HG02623 (cell line): ENCODE data around the gene FCRL5.
"Not testable (repeated sequence)": the region's sequence is repeated elsewhere in the genome, so short reads cannot be mapped to it uniquely, and the experiment has no call there.

ENCODE experiments used
- ATAC-seq: cut with Tn5 transposase; IDR thresholded peaks from one replicate; pipeline ENCODE4 v1.9.1; 2021; ENCODE audit warnings: moderate library complexity; ENCODE audit not compliant: unreplicated experiment

The FCRL5 gene

GRCh38 chr1:157551694-157552693 lies at the start of gene FCRL5:
Gene FCRL5 (minus strand): TSS chr1:157552515. CDS start chr1:157552362, 153 bp downstream.
- peak; percentile 67 for ATAC-seq

- ATAC-seq: no peak
Measured at GRCh38 chr1:157600236-157600635, 47.9 kb upstream of the FCRL5 start.

DNA sequence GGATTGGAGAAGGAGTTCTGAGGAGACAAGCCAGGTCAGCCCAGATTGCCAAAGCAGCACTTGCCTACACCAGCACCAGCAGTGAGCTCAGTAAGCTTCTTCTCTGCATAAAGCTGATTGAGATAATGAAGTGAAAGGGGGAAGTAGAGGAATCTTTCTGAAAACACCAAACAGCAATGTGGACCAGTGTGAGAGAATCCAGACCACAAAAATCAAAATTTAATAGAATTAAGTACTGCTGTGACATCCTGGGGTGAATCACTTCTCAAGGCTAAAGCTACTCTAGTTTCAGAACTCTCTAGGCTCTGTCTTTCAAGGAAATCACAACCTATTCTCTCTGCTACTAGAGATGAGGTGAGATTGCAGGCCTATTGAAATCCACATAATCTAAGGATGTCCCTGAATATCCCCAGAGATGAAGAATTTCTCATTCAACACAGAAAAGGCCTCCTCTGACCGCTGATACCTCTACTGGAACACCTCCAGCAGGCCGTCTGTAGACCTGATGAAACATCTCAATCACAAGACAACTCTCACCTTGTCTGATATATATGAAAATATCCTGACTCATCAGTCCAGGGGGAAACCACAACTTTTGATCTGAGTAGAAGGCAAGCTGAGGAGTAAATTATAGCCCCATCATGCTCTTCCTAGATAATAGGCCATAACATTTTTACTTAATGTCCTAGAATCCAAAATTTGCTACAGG lies 45.8 kb upstream of the FCRL5 start, which contains the start of gene FCRL4:
FCRL4 (minus strand) TSS at position 127 of the 709 bp plus-strand sequence. CDS start 141 bp downstream, outside the sequence.
- peak; percentile 43 for ATAC-seq

- peak; percentile 49 for ATAC-seq
Measured at GRCh38 chr1:157596384-157596783, 44.1 kb upstream of the FCRL5 start.

- ATAC-seq: peak; percentile 50
Measured at GRCh38 chr1:157595356-157595755, 43.0 kb upstream of the FCRL5 start.

- ATAC-seq: no peak
Measured at GRCh38 chr1:157585984-157586383, 33.7 kb upstream of the FCRL5 start.

- ATAC-seq: no peak
Measured at GRCh38 chr1:157584503-157584902, 32.2 kb upstream of the FCRL5 start.

- ATAC-seq: no peak
Measured at GRCh38 chr1:157580828-157581210, 28.5 kb upstream of the FCRL5 start.

GRCh38 chr1:157580179-157580827 lies 28.0 kb upstream of the FCRL5 start:
- ATAC-seq: no peak

DNA sequence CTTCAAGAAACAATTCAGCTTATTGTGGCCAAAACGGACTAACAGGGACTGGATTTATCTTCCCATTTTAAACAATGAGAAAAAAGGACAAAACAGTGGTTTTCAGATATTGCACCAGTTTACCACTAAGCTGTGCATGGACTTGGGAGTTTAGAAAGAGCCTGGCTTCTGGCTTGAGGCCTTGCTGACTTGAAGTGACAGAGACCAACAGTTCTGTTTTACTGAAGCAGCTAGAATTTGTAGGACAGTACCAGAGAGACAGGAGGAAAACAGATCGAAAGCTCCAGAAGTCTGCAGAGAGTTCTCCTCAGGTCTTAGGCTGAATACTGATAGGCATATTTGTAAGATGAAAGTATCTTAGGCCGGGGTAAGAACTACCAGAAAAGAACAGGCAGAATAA lies 25.1 kb upstream of the FCRL5 start:
- ATAC-seq: no peak

DNA sequence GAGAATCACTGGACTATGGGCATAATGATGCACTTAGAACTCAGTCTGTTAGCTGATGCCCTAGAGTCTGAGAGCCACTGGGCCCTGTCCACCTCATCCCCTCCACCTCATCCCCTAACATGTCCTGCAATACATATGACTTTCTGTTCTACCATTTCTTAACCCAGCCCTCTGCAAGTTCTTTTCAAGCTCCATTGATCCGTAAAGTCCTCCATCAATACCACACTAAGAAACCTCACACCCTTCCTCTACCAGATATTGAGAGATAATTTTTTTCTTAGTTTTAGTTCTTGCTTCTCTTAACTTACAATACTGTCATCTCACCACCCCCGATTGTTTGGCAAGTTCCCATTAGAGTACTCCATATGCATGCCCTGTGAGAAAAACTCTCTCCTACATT lies 23.4 kb upstream of the FCRL5 start:
- no peak for ATAC-seq

DNA sequence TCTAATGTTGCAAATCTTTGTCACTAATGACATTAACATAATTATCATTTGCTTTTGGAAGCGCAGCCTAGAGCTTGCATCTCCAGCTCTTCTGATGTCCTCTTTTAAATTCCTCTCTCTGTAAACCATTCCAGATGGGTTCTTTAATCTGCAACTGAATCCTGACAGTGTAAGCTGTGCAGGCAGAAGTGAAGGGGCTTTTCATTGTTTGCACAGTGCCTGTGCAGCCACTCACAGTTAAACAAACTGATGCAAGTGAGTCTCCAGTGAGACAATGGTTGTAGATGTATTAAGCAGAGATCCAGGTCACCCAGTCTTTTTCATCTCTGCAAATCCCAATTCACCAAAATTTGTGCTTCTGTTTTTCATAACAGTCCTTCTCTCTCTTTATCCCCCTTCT lies 22.5 kb upstream of the FCRL5 start:
- no peak for ATAC-seq

DNA sequence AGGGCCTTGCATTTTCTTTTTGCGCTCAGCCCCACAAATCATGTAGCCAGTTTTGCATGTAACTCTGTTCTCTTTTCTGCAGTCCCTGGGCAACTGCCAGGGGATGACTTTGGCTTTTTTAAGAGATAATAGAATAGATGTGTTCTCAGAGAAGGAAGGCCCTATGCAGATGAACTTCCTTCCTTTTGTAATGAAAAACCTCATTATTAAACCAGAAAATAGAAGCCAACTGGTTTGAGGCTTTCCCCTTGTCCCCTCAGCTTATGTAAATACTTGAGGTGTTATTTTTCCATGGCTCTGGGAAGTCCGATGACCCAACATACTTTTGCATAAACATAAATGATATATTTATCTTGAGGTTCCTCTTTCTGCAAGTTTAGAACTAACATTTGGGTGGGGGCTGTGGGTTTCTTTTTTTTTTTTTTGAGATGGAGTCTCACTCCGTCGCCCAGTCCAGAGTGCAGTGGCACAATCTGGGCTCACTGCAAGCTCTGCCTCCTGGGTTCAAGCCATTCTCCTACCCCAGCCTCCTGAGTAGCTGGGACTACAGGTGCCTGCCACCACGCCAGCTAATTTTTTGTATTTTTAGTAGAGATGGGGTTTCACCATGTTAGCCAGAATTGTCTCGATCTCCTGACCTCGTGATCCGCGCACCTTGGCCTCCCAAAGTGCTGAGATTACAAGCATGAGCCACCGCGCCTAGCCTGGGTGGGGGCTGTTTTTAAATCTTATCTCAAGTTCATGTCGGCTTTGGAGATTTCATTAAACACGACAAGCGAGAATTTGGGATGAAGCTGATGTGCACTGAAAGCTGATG lies 14.4 kb upstream of the FCRL5 start:
- ATAC-seq: no peak

DNA sequence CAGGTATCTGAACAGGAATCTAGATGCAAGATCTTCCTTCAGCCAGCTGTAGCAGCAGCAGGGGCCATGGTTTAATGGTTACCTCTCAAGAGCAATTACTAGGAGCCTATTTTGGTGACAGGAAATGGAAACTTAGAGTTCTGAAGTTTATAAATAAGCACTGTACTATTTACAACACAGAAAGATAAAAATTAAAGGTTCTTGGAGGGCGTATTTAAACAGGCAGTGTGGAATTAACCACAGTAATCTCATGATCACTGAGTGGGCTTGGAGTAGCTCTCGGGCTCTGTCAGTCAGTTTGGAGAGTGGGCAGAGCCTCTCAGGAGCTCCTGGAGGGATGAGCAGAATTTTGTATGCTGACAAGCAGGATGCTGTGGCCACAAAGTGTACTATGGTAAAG lies 10.2 kb upstream of the FCRL5 start:
- peak; percentile 70 for ATAC-seq

- ATAC-seq: no peak
Measured at GRCh38 chr1:157558119-157558518, 5.8 kb upstream of the FCRL5 start.

GRCh38 chr1:157548081-157548480 lies 4.2 kb downstream of the FCRL5 start:
- not testable (repeated sequence) for ATAC-seq

DNA sequence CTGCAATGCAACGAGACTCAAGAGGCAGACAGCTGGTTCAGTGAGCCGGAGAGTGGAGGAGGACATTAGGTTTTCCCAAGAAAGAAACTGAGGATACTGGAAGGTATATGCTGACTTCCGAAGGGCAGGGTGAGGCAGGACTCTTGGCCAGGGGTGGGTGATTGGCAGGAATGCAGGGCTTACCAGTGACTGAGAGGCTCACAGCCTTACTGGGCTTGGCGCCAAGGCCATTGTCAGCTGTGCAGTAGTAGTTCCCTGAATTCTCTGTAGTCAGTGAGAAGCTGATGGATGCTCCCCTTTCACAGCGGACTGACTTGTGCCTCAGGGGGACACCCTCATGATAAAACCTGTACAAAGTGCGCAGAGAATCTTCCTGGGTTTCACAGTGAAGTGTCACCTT lies 9.6 kb downstream of the FCRL5 start:
- no peak for ATAC-seq

- no peak for ATAC-seq
Measured at GRCh38 chr1:157540852-157541251, 11.5 kb downstream of the FCRL5 start.

GRCh38 chr1:157540160-157540748 lies 12.1 kb downstream of the FCRL5 start:
- no peak for ATAC-seq

GRCh38 chr1:157539568-157539967 lies 12.7 kb downstream of the FCRL5 start:
- no peak for ATAC-seq
